T-helper 1 cell treated with Interleukin-12 subunit alpha and Interleukin-12 subunit beta and Interleukin-4 antibody, amounts not matched to agents 30 ng/mL and 1 ng/mL, for 36 hours (primary cell): ENCODE results near the gene ASMT. TPM values are rescaled to one million over a fixed set of nuclear protein-coding genes. Genes with fewer than 3 reads are reported as not detected.
"Not testable (repeated sequence)": the region's sequence is repeated elsewhere in the genome, so short reads cannot be mapped to it uniquely, and the experiment has no call there.

Experiments
- intact Hi-C: fragments of 100-400 bp; cut with micrococcal nuclease; formaldehyde crosslinking; loops from one replicate; pipeline ENCODE4 v1.15.1; 2024
- total RNA-seq: library from RNA; stranded (reverse); gene quantifications from 2 replicates; pipeline ENCODE4 v1.2.3, GENCODE V29; 2022

The ASMT gene, protein sequence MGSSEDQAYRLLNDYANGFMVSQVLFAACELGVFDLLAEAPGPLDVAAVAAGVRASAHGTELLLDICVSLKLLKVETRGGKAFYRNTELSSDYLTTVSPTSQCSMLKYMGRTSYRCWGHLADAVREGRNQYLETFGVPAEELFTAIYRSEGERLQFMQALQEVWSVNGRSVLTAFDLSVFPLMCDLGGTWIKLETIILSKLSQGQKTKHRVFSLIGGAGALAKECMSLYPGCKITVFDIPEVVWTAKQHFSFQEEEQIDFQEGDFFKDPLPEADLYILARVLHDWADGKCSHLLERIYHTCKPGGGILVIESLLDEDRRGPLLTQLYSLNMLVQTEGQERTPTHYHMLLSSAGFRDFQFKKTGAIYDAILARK
- total RNA-seq: 1.0 TPM in 1 of 2 replicates, not detected in the other

GRCh38 chrX:1614927-1615326, at the start of gene ASMT:
Gene ASMT, plus strand, starts transcription at chrX:1615059. Its CDS starts 141 bp downstream, at chrX:1615200.
- intact Hi-C loops: no loop called here

DNA sequence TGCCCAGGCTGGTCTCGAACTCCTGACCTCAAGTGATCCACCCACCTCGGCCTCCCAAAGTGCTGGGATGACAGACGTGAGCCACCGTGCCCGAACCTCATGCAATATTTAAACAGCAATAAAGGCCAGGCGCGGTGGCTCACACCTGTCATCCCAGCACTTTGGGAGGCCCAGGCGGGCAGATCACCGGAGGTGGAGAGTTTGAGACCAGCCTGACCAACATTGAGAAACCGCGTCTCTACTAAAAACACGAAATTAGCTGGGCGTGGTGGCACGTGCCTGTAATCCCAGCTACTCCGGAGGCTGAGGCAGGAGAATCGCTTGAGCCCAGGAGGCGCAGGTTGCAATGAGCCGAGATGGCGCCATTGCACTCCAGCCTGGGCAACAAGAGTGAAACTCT, 40.7 kb upstream of the ASMT start:
- intact Hi-C loops: not testable (repeated sequence)

DNA sequence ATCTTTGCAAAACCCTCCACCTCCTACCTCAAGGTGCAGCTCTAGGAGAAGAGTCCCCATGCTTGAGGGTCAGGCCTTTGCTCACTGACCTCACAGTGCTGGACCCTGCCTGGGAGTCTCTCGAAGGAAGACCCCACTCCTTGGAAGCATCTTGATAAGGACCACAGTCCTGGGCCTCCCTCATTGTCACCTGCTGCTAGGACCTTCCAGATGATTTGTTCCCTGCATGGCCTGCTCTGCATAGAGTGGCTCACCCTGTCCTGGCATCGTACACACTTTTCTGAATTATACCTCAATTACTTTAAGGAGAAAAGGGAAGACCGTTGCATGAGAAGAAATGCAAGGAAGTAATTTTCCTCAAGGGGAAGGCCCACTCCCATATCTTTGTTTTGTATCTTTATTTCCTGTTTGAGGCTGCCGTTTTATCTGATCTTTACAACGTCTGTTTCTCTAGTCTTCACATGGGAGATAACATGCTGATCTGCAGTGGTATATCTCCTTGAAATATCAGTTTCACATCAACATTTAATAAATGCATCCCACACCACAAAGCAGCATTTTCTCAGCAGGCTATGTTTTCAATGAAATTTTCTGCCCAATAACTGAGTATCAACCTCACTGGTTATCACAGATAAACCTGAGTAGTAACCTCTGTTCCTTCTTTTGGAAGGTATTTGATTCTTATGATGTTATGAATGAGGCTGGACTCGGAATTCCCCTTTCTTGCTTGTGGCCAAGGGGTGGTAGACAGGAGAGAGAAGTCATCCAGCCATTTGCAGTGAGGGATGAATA, 38.5 kb upstream of the ASMT start:
- intact Hi-C loops: loop anchor here (1.0 kb wide), 1 partner anchor 39 kb away; the partner anchor contains the start of gene P2RY8

- intact Hi-C loops: no loop called here
Measured at GRCh38 chrX:1577845-1578244, 37.0 kb upstream of the ASMT start.

DNA sequence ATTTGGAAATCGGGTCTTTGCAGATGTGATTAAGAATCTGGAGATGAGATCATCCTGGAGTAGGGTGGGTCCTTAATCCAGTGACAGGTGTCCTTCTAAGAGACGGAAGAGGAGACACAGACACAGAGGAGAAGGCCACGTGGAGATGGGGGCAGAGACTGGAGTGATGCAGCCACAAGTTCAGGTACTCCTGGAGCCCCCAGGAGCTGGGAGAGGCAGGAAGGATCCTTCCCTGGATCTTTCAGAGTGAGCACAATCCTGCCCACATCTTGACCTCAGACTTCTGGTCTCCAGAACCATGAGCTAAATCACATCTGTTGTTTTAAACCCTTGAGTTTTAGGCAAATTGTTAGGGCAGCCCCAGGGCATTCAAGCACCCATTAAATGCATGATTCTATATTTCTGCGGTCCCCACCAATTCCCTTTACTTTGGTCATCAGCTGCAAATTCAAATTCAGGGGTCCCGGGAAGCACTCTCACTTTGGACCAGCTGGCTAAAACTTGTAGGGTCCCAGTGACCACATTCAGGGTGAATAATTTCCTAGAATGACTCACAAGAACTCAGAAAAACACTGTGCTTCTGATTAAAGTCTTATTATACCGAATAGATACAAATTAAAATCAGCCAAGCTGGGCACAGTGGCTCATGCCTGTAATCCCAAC, 36.2 kb upstream of the ASMT start:
- intact Hi-C loops: no loop called here

GRCh38 chrX:1581132-1581531, 33.7 kb upstream of the ASMT start:
- intact Hi-C loops: loop anchor here (1.0 to 2.0 kb wide), 10 partner anchors 10 to 335 kb away; partner anchors contain the start of genes AKAP17A and P2RY8

DNA sequence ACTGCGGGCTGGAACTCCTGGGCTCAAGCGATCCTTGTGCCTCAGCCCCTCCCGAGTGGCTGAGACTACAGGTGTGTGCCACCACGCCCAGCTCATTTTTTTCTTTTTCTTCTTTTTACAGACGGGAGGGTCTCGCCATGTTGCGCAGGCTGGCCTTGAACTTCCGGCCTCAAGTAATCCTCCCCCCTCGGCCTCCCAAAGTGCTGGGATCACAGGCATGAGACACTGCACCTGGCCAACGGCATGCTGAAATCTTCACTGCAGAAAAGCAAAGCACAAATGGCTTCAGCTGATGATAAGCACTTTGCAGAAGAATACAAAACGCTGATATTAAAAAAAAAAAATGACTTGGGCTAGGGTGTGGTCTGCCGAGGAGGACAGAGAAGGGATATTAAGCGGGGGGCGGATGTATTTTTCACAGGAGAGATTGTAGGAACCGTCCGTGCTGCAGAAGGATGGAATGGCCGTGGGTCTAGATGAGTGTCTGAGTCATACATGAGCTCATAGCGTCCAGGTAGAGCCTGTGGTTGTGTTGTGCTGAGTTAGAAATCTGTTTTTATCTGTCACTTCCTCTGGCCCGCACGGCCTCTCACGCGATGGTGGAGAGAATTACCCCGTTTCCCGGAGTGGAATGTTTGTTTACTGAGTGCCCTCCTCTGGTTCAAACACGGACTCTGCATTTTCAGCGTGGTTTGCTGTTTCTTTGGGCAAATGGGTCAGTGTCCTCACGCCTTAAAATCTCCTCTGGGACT, 32.0 kb upstream of the ASMT start:
- intact Hi-C loops: no loop called here

GRCh38 chrX:1584237-1585011, 30.4 kb upstream of the ASMT start:
- intact Hi-C loops: no loop called here

- intact Hi-C loops: no loop called here
Measured at GRCh38 chrX:1587161-1587560, 27.7 kb upstream of the ASMT start.

GRCh38 chrX:1589356-1590130, 25.3 kb upstream of the ASMT start:
- intact Hi-C loops: loop anchor here (2.0 to 5.0 kb wide), 4 partner anchors 127 to 1272 kb away; partner anchors contain the start of genes CD99 and GTPBP6

DNA sequence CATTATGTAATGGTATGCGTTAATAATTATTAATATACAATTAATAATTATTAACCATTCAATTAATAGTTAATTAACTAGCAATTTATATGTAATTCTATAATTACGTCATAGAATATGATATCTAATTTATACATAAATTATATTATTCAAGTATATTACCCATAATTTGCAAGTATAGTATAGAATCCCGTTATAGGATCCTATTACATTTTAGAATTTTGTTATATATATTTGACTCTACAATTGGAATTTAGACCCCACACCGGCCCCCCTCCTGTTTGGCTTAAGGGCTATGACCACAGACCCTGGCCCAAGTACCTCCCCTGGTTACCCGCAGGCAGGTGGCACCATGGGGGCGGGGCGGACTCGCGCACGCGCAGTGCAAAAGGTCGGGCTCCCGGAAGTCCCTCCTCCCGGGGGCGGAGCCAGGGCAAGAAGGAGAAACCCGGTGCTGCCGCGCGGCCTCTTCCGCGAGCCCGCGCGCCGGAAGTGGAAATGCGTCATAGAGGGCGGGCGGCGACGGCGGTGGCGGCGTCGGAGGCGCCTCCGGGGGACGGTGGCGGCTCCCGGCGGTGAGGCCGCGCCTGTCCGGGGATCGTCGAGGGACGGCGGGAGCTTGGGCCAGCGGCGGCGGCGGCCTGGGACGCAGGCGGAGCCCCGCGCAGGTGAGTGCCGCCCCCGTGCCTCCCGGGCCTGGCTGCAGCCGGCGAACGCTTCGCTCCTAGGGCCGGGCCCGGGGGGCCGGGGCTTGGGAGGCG, 23.6 kb upstream of the ASMT start, which contains the start of gene AKAP17A:
Gene AKAP17A (plus strand): TSS at position 503 of the 761 bp plus-strand sequence. CDS start 1,859 bp downstream, outside the sequence.
- intact Hi-C loops: loop anchor here (1.0 to 5.0 kb wide), 10 partner anchors 10 to 1274 kb away; partner anchors contain the start of genes CD99, GTPBP6, P2RY8 and SLC25A6

- intact Hi-C loops: loop anchor here (1.0 to 5.0 kb wide), 10 partner anchors 11 to 1275 kb away; partner anchors contain the start of genes CD99, GTPBP6, P2RY8 and SLC25A6
Measured at GRCh38 chrX:1591863-1592469, 22.9 kb upstream of the ASMT start.

DNA sequence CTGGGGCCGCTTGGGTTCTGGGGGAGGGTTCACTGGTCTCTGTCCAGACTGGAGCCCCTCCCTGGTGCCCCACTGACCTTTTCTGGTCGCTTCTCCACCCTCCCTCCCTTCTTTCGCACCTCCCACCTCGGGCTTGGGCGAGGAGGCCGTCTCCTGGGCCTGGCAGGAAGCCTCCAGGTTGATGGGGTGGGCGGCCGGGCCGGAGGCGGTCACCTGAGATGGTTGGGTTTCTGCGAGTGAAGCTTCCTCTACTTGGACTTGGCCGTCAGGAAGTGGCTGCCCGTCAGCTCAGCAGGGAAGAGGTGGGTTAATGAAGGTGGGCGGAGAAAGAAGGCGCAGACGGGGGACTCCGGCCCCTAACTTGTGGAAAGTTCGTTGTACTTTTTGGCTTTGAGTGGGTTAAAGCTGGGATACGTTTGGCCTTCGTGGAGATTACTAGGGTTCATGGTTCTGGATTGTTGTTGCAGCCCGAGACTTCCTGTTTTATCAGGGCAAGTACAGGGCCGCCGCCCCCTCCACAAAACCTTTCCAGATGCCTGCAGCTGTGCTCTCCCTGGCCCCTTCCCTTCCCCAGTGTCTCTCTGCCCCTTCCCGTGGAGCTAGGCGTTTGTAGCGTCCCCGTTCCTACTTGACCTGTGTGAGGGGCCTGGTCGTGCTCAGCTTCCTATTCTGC, 22.3 kb upstream of the ASMT start:
- intact Hi-C loops: loop anchor here (5.0 kb wide), 2 partner anchors 1000 to 1275 kb away; partner anchors contain the start of gene GTPBP6

- intact Hi-C loops: loop anchor here (5.0 kb wide), 2 partner anchors 999 to 1276 kb away; partner anchors contain the start of gene GTPBP6
Measured at GRCh38 chrX:1593286-1594271, 21.3 kb upstream of the ASMT start.

- intact Hi-C loops: no loop called here
Measured at GRCh38 chrX:1595711-1596060, 19.2 kb upstream of the ASMT start.
